ACC112 (cell line): ENCODE results near the gene FRMD5.

Source experiments
- H2AFZ ChIP-seq: fragments of 200-600 bp; sonication (generic); one replicate; pipeline ENCODE4 v1.6.0; 2017; ENCODE audit warnings: antibody characterized with exemption, low read length; ENCODE audit not compliant: unreplicated experiment
- H3K27ac ChIP-seq: fragments of 200-600 bp; sonication (generic); 2 replicates; pipeline ENCODE4 v1.5.1; 2014; ENCODE audit warnings: low read depth, mild to moderate bottlenecking, antibody characterized with exemption, low read length, moderate library complexity
- H3K27me3 ChIP-seq: fragments of 200-600 bp; sonication (generic); 2 replicates; pipeline ENCODE4 v1.6.1; 2014; ENCODE audit warnings: mild to moderate bottlenecking, antibody characterized with exemption, low read length, moderate library complexity, mixed read lengths; ENCODE audit not compliant: insufficient read depth
- H3K36me3 ChIP-seq: fragments of 200-600 bp; sonication (generic); 2 replicates; pipeline ENCODE4 v1.6.1; 2016; ENCODE audit warnings: mild to moderate bottlenecking, antibody characterized with exemption, low read length, moderate library complexity, mixed read lengths; ENCODE audit not compliant: insufficient read depth
- H3K4me1 ChIP-seq: fragments of 200-600 bp; sonication (generic); one replicate; pipeline ENCODE4 v1.6.1; 2016; ENCODE audit warnings: low read length, mixed read lengths; ENCODE audit not compliant: insufficient read depth, unreplicated experiment, control insufficient read depth
- H3K4me3 ChIP-seq: fragments of 200-600 bp; sonication (generic); 2 replicates; pipeline ENCODE4 v1.5.1; 2014; ENCODE audit warnings: mild to moderate bottlenecking, low read depth, low read length
- H3K79me2 ChIP-seq: fragments of 200-600 bp; sonication (generic); one replicate; pipeline ENCODE4 v1.6.0; 2016; ENCODE audit warnings: low read length; ENCODE audit not compliant: control insufficient read depth, unreplicated experiment, insufficient read depth

Gene FRMD5

DNA sequence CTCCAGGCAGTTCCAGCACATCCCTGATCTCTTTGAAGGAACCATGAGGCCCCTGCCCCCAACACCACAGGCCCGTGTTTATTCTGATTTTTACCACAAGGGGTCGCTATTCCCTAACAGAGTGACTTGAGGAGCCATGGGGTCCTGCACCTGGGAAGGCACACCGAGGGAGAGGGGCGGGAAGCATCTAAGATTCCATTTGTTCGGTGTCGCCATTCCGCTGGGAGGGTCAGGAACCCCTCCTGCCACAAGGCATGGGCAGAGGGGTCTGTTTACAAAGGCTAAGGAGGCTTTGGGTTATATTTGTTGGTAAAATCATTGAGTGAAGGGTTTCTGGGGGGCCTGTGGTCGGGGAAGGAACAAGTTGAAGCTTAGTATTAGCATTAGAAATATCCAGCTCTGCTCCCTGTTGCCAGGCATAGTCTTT is 291.2 kb downstream of the FRMD5 start:
- Histone ChIP-seq H2AFZ (peak overlapping the region; percentile 10), H3K4me1 (peaks cover 6% of the 10 kb centered on the region), H3K36me3 (no peaks in the 10 kb centered on the region), H3K27ac (no peak overlapping the region), H3K27me3 (no peaks in the 10 kb centered on the region), H3K79me2 (no peaks in the 10 kb centered on the region), H3K4me3 (no peak overlapping the region)

DNA sequence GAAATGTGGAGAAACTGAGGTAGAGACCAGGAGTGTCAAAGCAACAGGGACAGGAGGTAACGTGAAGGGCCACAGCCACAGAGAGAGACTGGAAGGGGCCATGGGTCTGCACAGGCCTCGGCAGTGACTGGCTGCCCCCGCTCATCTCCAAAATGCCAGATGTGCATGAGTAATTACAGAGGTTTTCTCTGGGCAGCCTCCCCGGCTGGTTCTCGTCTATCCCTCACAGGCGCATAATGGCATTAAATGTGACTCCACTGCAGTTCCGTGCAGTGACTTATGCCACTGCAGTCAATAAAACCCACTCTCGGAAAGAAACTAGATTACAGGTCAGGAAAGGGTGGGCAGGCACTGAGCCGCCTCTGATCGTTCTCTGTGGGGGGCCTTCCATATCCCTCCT is 293.6 kb downstream of the FRMD5 start:
- peaks cover 6% of the 10 kb centered on the region for H3K4me1 ChIP-seq
- no peaks in the 10 kb centered on the region for H3K36me3 ChIP-seq
- H2AFZ ChIP-seq: no peak overlapping the region
- H3K27ac ChIP-seq: no peak overlapping the region
- H3K27me3 ChIP-seq: no peaks in the 10 kb centered on the region
- H3K4me3 ChIP-seq: no peak overlapping the region
- H3K79me2 ChIP-seq: no peaks in the 10 kb centered on the region

GRCh38 chr15:43900996-43901395 is 294.1 kb downstream of the FRMD5 start:
- Histone ChIP-seq H3K36me3 (no peaks in the 10 kb centered on the region), H3K27ac (no peak overlapping the region), H3K4me3 (no peak overlapping the region), H3K27me3 (no peaks in the 10 kb centered on the region), H3K79me2 (no peaks in the 10 kb centered on the region), H3K4me1 (peaks cover 6% of the 10 kb centered on the region), H2AFZ (no peak overlapping the region)

DNA sequence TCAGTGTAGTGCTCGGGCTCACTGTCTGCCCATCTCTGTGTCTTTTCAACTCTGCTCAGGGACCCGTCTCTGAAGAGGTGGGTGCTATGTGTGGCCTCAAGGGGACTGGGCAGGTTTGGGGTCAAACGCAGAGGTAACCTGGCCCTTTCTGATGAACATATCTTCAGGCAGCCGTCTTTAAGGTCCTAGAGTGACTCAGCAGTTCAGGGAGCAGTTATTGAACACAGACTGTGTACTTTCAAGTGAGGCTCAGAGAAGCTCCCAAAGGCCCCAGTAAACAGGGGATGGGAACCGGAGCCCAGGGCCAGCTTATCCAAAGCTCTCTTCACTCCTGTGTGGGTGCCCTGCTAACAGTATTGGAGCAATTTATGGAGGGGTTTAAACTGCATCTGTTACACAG is 295.1 kb downstream of the FRMD5 start:
- Histone ChIP-seq H3K4me3 (no peak overlapping the region), H3K4me1 (peaks cover 6% of the 10 kb centered on the region), H2AFZ (no peak overlapping the region), H3K79me2 (no peaks in the 10 kb centered on the region), H3K36me3 (no peaks in the 10 kb centered on the region), H3K27ac (no peak overlapping the region), H3K27me3 (no peaks in the 10 kb centered on the region)

DNA sequence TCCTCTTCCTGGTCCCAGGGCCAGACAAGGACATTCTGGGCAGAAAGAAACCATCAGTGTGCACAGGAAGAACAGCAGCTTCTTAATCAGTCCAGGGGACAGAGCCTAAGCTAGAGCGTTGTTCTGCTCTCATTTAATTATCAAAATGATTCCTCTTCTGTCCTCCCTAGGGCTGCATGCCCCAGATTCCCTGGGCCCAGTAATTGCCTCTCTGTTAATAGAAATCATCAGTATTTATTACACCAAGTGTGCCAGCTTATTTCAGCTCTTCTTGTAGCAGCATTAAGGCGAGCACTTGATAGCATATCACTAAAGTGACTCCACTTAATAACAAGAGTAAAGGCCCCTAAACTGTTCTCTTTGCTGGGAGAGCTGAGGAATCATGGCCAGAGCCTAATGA is 296.2 kb downstream of the FRMD5 start:
- no peak overlapping the region for H2AFZ ChIP-seq

DNA sequence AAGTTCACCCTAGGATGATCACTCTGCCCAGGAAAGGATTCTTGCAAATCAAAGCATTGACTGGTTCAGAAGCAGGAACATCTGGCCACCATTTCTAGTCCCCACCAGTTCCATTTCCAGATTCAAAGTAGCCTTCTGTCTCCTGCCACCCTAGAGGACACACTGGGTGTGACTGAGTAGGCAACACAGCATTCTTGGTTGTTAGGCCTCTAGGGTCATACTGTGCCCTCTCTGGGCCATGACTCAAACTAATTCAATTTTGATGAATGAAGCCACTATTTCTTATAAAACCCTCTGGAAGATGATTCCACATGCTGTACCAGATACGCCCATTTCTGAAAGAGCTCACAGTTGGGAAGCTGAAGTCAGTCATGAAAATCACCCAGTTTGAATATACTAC is 298.5 kb downstream of the FRMD5 start:
- no peak overlapping the region for H3K27ac ChIP-seq
- H3K79me2 ChIP-seq: no peaks in the 10 kb centered on the region

More for the DNA sequence above, 296.2 kb downstream of the FRMD5 start:
- peaks cover under 1% of the 10 kb centered on the region for H3K4me1 ChIP-seq
- H3K27ac ChIP-seq: no peak overlapping the region
- H3K36me3 ChIP-seq: no peaks in the 10 kb centered on the region
- H3K27me3 ChIP-seq: no peaks in the 10 kb centered on the region
- H3K79me2 ChIP-seq: no peaks in the 10 kb centered on the region
- no peak overlapping the region for H3K4me3 ChIP-seq

DNA sequence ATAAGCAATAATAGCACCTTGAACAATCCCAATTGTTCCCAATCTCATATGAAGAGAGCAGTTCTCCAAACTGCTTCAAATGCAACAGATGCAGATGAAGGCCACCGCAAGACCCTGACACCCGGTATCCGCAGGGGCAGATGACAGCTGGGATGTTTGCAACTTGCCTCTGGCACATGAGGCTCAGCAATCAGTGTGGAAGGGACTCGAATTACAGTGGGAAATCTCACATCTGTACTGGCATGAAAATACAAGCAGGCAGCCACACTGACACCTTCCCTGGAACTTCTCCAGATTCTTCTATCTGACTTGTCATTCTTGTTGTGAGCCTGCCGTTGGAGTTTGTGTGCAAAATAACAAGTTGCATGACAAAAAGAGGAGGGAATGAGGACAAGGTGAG is 299.5 kb downstream of the FRMD5 start:
- no peaks in the 10 kb centered on the region for H3K27me3 ChIP-seq
- H2AFZ ChIP-seq: no peak overlapping the region
- no peaks in the 10 kb centered on the region for H3K36me3 ChIP-seq
- no peaks in the 10 kb centered on the region for H3K79me2 ChIP-seq
- H3K4me3 ChIP-seq: no peak overlapping the region
- H3K27ac ChIP-seq: no peak overlapping the region
- H3K4me1 ChIP-seq: no peaks in the 10 kb centered on the region

More for the DNA sequence above, 298.5 kb downstream of the FRMD5 start:
- no peaks in the 10 kb centered on the region for H3K4me1 ChIP-seq
- no peak overlapping the region for H3K4me3 ChIP-seq
- no peaks in the 10 kb centered on the region for H3K27me3 ChIP-seq
- H3K36me3 ChIP-seq: no peaks in the 10 kb centered on the region
- no peak overlapping the region for H2AFZ ChIP-seq

- Histone ChIP-seq H3K4me3 (no peak overlapping the region), H3K79me2 (no peaks in the 10 kb centered on the region), H3K27ac (no peak overlapping the region)
Measured at GRCh38 chr15:43893956-43894355, 301.1 kb downstream of the FRMD5 start.

GRCh38 chr15:43889042-43889441 is 306.0 kb downstream of the FRMD5 start:
- Histone ChIP-seq H3K36me3 (no peaks in the 10 kb centered on the region), H3K4me1 (no peaks in the 10 kb centered on the region), H3K27me3 (no peaks in the 10 kb centered on the region), H3K79me2 (no peaks in the 10 kb centered on the region), H2AFZ (no peak overlapping the region), H3K4me3 (no peak overlapping the region), H3K27ac (no peak overlapping the region)

More at GRCh38 chr15:43893956-43894355, 301.1 kb downstream of the FRMD5 start:
- Histone ChIP-seq H3K36me3 (no peaks in the 10 kb centered on the region), H2AFZ (no peak overlapping the region), H3K4me1 (no peaks in the 10 kb centered on the region), H3K27me3 (no peaks in the 10 kb centered on the region)

DNA sequence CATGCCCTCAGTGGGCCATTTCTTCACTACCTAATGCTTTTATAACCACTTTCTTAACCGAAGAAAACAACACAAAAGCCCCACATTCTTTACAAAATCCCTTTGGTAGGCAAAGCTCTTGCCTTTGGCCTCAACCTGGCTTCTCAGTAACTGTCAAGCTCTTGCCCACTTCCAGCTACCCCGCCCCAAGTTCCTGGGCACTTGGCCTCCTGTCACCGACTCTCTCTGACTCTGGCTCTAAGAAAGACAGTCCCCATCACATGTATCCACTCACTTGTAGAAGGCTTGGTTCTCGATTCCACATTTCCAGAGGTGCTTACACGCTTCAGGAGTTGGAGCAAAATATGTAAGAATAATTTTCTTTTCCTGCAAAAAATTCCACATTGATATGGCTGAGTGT is 307.2 kb downstream of the FRMD5 start:
- Histone ChIP-seq H2AFZ (no peak overlapping the region), H3K4me3 (no peak overlapping the region), H3K36me3 (no peaks in the 10 kb centered on the region), H3K4me1 (no peaks in the 10 kb centered on the region), H3K79me2 (no peaks in the 10 kb centered on the region), H3K27ac (no peak overlapping the region), H3K27me3 (no peaks in the 10 kb centered on the region)

DNA sequence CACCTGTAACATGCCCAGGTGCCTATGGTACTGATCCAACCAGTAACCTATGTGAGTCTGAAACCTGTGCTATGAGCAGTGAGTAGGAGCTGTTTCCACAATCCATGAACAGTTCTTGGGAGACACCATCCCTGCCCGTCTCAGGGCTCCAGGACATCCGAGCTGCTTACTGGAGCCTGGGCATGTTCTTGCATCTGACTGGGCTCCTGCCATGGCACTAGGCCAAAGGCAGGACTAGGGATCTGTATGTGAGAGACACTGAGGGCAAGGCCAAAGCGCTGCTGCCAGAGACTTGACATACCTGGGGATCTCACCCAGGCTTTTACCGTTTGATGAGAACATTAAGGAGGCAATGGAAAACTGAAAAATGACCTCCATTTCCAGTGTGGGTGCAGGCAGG is 308.5 kb downstream of the FRMD5 start:
- Histone ChIP-seq H2AFZ (no peak overlapping the region), H3K27me3 (no peaks in the 10 kb centered on the region), H3K27ac (no peak overlapping the region), H3K79me2 (no peaks in the 10 kb centered on the region), H3K4me1 (no peaks in the 10 kb centered on the region), H3K36me3 (no peaks in the 10 kb centered on the region), H3K4me3 (no peak overlapping the region)
